Femur (tissue), 1 donor: ENCODE results near the gene PCSK6.

Source experiments
- DNase-seq: peaks from one replicate; pipeline ENCODE4 v3.0.0-alpha.2; 2017

PCSK6 gene

DNA sequence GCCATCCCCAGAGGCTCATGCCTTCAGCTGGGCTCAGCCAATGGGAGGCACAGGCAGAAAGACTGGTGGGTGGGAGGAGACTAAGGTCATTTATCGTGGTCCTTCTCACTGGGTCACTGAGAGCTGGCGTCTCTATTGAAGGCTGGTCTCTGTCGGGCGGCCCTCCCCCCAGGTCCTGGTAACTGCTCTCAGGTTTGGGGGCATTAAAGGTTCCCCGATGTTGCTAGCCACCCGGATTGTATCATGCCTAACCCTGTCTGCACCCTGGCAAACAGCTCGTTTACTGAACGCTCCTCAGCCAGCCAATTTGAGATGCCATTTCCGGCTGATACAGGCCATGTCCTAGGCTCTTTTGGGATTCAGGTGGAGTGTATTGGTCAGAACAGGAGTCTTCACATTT, 222.7 kb downstream of the PCSK6 start:
- DNase-seq, result no peak

DNA sequence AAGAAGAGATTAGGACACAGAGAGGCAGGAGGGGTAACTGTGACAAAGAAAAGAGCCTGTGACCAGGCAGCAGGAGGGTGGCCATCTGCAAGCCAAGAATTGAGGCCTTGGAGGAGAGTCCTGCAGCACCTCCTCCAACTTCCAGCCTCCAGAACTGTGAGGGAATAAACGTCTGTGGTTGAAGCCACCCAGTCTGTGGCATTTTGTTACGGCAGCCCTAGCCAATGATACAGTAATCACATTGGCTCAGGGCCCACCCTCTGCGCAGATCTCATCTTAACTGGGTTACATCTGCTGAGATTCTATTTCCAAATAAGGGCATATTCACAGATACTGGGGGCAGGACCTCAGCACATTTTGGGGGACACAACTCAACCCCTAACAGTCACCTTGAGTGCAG, 223.5 kb downstream of the PCSK6 start:
- DNase-seq, result no peak

DNA sequence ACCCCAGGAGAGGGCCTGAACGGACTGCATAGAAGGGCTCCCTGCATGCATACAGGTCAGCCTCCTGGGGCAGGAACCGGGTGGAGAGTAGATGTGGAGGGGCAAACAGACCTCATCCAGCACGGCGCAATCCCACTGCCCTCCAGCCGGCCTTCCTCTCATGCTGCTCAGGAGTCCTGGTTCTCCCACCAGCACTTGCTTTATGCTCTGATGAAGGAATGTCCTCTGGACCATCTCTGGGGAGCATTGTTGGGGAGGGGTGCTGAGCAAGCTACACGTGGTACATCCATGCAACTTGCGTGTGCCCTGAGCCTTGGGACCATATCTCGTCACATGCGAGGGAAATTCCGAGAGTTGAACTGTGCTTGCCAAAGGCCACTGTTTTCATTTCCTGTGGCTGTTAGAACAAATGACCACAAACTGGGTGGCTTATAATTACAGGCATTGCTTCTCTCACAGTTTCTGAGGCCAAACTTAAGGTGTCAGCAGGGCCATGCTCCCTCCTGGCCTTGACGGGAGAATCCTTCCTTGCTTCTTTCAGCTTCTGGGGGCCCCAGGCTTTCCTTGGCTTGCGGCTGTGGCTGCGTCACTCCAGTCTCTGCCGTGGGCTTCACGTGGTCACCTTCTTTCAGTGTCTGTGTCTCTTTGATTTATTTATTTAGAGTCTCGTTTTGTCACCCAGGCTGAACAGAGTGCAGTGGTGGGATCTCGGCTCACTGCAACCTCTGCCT, 224.4 kb downstream of the PCSK6 start:
- no peak for DNase-seq

DNA sequence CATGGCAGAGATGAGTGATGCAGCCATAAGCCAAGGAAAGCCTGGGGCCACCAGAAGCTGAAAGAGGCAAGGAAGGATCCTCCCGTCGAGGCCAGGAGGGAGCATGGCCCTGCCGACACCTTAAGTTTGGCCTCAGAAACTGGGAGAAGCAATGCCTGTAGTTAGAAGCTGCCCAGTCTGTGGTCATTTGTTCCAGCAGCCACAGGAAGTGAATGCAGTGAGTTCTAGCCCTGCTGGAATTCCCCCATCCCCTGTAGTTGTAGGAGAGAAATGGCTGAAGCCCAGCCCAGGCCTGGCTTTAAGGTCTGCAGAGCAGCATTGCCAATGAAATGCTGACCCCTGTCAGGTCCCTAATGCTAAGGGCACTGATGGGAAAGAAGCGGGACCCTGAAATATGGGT, 225.5 kb downstream of the PCSK6 start:
- DNase-seq, result no peak

DNA sequence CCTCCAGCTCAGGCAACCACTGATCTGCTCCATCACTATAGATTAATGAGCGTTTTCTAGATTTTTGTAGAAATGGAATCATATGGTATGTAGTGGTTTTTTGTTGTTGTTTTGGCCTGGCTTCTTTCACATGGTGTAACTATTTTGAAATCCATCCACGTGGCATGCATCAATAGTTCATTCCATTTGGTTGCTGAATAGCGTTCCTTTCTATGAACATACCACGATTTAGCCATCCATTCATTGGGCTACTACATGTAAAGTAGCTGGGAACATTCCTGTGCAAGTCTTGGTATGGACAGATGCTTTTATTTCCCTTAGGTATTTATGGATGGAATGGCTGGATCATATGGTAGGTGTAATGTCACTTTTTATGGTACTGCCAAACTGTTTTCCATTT, 227.0 kb downstream of the PCSK6 start:
- no peak for DNase-seq

DNA sequence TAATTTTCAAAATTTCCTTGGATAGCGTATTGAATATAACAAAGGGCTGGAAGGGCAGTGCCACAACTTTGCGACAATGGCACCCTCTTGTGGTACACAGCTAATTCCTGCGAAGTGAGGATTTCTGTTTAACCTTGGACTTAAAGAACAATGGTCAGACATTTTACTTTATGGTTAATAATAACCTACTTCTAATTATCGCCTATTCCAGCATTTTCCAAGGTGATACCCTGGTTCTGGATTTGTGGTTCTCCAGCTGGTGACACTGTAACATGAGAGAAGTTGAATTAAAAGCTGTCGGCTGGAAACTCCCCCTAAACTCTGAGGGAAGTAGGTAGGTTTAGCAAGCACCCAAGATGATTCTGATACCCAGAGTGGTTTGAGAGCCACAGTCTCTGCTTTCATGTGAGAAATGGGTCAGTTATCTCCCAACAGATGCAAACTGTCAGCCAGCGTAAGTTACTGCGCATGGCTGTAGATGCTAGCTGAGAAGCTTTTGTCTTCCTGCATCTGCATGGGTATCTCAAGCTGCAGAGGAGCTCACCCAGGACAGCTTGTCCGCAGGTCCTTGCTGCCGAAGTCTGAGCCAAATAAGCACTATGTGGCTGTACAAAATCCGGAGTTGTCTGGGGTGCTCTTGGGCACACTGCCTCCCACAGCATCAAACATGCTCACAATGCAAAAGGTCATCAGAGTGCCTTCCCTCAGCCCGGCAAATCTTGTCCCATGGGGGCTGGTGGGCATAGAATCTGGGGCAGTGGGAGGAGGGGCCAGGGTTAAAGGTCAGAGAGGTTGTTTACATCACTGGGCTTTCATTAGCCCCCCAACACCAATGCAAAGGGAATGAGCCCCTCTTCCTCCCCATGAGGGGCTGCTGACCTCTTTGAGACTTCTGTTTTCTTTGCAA, 231.0 kb downstream of the PCSK6 start:
- peak; percentile 76 for DNase-seq

DNA sequence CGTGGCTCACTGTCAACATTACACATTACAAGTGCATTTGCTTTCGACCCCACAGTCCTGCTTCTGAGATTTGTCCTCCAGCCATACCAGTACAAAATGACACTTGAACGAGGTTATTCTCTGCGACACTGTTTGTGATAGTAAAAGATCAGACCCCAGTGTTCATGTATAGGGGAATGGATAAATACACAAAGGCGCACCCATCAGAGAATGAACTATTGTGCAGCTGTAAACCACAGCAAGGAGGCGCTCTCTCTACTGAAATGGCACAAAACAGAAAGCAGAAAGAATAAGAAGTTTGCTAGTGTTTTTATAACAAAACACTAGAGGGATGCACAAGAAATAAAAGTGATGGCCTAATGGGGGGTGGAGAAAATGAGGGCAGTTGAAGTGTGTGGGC, 232.8 kb downstream of the PCSK6 start:
- no peak for DNase-seq

DNA sequence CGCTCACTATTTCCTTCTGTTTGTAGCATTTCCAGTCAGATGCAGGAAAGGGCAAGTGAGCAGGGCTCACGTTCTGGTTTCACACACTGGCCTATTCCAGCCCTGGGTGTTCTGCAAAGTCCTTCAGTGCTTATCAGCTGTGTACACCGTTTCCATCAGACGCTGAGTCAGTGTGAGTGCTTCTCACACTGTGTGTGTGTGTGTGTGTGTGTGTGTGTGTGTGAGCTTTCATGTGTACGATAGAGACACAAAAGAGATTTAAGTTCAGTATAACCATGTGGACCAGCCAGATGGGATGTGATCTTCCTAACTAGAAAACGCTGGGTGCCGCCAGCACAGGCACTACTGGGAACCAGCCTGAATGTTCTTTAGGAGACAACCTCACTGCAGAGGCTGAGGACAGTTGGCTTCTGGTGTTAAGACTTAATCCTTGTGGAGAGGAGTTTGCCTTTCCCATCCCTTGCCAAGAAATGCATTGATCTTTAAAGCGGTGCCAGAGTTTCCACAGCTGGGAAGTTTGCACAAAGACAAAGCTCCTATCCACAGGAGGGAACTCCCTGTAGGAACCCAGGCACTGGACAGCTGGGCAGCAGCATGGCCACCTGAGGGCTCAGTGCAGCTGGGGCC, 233.8 kb downstream of the PCSK6 start:
- peak; percentile 73 for DNase-seq

DNA sequence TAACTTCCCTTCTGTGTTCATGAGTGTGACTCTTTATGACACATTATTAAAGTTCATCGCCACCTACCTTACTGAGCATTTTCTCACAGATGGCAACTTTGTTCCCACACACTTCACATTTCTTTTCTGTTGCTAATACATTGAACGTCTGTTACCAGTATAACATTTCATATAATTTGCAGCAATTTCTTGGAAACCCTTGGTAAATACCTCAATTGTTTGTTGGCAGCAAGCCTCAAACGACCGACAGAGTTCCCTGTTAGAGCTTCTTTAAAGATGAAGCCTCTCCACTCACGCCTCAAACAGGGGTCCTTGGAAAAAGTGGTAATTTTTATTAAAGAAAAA, 234.5 kb downstream of the PCSK6 start:
- no peak for DNase-seq

DNA sequence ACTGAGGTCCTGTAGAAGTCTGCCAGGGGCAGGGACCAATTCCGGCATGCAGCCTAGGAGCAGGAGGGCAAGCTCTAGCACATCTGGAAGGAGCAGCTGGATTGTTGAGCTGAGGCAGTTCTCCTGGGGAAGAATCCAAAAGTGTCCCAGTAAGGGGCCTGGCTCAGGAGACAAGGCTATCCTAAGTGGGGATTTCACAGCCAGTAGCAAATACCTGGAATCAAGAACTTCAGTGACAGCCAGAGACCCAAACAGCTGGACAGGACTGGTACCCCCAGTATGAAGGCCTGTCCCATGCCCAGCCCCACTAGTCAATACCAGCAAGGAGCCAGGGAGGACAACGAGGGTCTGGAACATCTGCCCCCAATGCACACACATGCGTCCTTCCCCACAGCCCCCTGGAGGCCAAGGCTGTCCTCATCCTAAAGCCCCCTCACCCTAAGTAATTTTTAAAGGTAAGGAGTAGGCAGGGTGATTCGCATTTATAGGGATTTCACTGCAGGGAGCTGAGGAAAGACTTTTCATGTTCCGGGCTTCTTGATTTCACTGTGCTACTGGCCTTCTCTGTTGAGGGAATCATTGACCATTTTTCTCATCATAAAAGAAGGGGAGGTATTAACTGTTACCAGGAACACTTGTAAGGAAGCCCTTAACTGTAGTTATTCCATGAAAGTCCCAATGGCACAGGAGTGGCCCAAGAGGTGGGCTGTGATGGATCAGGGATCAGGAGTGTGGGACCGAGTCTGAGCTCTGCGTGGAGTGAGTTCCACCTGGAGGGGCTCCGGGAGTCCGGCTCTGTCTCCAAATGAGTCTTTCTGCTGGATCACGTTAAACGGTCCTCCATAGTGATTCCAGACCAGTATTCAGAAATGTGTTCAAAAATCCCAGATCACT, 235.1 kb downstream of the PCSK6 start:
- no peak for DNase-seq
